Hindlimb muscle (tissue), 1 donor: Measurements from ENCODE around the gene BRPF3. TPM values are rescaled to one million over a fixed set of nuclear protein-coding genes. Genes with fewer than 3 reads are reported as not detected.

Experiments used
- DNase-seq: peaks from one replicate; pipeline ENCODE4 v3.0.0-alpha.2; 2013
- polyA plus RNA-seq: library from polyadenylated mRNA; unstranded; fragments of 120-200 nt; gene quantifications from one replicate; pipeline ENCODE4 v1.2.1, GENCODE V29; 2013; ENCODE audit not compliant: insufficient read length

BRPF3 gene
- polyA plus RNA-seq, 1 donor = 26.9 TPM

DNA sequence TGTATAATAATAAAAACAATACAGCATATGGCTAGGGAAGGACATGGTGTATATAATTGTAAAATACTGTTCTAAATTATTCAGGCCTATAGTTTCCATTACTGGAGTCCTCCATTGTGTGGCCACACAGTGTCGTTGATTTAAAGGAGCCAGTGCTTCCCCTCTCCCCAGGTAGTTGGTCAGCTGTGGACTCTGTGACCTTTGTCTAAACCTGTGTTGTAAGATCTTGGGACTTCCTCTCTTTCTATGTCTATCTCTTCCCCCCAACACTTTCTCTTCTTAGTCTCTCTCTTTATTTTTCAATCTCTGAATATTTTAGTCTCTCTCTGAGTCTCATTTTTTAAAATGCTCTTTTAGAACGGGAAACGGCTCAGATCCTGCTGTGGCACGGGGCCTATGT lies 35.6 kb downstream of the BRPF3 start:
- no peak for DNase-seq

DNA sequence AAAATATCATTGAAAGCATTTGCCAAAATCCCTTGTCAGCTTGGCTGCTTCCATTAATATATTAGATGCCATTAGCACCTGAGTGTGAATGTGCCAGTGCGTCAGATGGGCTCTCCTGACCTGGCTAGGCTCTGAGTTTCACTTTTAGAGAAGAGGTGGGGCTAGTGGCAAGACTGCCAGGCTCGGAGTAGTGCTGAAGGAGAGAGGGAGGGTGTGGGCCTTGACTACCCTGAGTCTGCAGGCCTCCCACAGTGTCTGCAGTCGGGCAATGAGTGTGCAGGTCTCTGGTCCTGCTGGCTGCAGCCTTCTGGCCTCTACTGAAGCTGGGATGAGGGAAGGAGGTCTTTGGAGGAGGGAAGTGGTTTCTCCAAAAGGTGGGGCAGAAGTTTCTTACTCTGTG lies 38.8 kb downstream of the BRPF3 start:
- no peak for DNase-seq

DNA sequence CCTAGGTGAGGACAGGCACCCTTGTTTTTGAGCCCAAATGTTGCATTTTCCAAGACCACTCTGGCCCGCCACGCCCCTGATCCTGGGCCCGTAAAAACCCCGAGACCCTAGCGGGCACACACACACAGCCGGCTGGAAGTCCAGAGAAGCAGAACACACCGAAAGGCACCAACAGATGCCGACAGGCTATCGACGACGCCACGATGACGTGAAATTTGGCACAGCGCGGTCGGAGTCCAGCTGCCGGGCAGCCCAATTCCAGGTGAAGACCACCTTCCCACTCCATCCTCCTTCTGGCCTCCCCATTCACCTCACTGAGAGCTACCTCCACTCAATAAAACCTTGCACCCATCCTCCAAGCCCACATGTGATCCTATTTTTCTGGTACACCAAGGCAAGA lies 39.3 kb downstream of the BRPF3 start:
- no peak for DNase-seq

DNA sequence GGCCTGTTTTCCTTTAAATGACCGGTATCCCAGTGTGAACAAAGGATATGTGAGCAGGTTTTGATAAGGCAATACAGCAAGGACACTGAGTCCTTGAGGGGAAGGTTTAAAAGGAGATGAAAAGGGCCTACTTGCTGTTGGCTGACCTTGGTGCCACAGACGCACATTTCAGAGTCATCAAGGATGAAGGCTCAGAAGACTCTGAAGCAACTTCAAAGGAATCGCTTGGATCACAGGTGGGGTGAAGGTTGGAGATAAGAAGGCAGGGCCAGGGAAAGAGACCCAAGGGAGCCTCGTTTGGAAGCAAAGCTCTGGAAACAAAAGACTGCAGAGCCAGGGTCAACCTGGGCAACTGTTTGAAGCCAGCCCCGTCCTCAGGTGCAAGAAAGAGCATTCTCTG lies 43.2 kb downstream of the BRPF3 start:
- no peak for DNase-seq

DNA sequence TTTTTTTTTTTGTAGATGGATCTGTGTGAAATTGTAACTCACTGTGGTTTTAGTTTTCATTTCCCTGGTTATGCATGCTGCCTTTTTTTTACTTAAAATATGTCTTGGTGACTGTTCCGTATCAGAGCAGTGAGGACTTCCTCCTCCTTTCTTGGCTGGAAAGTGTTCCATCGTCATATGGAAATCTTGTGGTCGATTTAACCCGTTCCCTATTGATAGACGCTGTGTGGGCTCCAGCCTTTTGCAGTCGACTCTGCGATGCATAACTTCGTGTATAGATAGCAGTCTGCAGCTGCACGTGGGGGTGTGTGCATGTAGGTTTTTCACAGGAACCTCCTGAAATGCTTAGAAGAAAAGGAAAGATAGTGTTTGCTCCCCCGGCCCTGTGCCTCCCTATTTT lies 45.2 kb downstream of the BRPF3 start:
- DNase-seq = no peak

DNA sequence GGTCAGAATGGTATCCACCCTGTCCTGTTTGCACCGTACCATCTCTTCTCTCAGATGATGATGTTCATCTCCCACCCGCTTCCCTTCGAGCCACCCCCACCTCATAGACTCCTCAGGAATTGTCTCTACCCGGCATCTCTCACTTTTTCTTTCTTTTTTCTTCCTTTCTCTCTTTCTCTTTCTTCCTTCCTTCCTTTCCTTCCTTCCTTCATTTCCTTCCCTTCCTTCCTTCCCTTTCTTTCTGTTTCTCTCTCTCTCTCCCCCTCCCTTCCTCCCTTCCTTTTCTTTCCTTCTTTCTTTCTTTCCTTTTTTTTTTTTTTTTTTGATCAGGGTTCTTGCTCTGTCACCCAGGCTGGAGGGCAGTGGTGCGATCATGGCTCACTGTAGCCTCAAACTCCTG lies 45.6 kb downstream of the BRPF3 start:
- DNase-seq = no peak

DNA sequence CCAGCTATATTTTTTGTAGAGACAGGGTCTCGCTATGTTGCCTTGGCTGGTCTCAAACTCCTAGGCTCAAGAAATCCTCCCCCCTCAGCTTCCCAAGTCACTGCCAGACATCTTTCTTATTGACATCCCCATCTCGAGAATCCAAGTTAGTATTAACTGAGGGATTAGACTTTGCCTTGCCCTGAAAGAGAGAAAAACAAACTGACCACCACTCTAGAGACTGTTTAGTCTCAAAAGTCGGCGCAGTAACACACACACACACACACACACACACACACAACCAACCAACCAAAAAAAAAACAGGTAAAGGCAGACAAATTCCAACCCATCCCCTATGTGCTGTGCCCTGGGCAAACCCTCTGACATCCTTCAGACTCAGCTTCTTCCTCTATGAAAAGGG lies 46.1 kb downstream of the BRPF3 start:
- DNase-seq = no peak

DNA sequence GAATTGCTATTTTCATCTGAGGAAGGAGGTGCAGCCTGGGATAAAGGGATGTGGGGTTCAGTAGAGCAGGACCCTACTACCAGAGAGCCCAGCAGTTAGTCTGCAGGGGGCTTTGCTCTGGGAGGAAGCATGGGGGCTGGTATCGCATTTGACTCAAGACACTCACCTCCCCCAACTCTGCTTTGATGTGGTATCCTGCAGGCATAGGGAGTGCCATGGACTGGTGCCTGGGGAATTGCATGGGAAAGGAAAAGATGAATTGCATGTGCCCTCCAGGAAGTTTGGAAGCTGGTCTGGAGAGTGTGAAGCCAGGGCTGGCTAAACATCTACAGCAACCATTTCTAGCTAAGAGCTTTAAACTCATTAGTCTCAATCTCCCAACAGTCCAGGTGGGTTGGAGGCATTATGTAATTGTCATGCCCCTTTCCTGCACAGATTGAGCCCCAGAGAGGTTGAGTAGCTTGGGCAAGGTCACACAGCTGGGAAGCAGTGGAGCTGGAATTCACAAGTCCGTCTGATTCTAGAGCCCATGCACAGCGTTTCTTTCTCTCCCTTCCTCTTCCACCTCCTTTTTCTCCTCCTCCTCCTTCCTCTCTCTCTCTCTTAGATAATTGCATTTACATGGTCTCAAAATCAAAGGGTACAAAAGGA lies 47.1 kb downstream of the BRPF3 start:
- DNase-seq = no peak

DNA sequence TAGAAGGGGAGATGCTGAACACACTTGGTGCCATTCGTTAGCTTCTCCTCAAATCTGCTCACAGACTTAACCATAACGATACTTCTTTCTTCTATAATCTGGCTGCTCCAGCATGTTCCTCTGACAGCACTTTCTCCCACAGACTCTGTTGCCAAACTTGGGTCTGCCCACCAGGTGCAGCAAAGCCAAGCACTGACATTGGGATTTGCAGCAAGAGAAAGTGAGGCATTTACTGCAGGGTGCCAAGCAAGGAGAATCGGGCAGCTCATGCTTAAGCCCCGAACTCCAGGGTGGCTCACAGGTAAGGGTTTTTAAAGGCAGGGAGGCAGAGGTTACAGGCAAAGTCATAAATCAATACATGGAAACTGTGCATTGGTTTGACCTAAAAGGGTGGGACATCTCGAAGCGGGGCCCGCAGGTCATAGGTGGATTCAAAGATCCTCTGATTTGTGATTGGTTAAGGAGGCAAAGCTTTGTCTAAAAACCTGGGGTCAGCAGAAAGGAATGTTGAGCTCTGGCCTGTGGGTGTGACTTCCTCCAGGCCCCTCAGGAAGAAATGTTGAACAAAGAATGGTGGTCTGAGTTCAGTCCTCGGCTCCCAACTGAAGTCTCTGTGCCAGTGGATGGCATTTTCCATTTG lies 48.2 kb downstream of the BRPF3 start:
- no peak for DNase-seq

DNA sequence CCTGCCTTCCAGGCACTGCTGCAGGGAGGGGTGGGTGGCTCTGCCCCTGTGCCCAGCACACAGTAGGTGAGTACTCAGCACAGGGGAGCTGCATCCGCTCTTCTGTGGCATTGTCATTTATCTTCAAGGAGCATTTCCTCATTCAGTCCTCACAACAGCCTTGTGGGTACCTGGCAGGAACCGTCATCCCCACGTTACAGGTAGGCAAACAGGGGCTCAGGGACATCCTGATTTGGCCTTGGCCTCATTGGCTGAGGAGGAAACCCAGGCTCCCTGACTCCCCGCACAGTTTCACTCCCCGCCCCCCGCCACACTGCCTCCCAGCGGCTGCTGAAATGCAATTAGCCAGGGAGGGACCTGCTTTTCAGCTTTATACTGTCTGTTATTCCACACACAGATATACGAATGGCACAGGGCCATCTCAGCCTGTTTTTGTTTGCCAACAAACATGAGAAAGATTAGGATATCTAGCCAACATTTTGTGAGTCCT lies 49.1 kb downstream of the BRPF3 start:
- DNase-seq = no peak

DNA sequence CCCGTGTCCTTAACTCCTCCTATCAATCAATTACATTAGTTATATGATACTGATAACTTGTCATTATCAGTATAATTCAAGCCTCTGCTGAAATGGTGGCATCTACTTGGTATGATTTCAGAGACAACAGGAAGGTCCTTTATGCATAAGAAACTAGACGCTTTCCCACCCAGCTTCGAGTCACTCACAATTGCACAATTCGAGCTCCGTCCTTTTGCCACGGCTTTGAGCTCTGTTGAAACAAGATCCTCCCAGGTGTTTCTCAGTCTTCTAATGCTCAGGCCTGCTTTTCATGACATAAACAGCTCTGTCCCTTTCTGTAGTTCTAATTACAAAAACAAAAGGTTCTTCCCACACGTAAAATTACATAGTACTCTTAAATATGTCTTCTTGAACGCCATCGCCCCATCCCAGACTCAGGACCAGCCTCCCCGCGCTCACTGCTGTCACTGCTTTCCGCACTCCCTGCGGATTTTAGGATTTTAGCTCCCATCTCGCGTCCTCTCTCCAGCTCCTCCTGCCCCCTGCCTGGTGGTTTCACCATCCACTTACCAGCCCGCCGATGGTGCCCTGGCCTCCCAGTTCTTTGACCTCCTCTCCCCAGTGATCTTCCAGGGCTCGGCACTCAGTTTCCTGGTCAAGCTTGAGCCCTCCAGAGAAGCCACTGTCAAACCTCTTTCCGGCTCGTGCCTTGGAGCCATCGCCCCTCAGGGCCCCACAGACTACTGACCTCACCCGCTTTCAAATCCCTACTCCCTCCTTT lies 50.1 kb downstream of the BRPF3 start:
- DNase-seq = no peak

DNA sequence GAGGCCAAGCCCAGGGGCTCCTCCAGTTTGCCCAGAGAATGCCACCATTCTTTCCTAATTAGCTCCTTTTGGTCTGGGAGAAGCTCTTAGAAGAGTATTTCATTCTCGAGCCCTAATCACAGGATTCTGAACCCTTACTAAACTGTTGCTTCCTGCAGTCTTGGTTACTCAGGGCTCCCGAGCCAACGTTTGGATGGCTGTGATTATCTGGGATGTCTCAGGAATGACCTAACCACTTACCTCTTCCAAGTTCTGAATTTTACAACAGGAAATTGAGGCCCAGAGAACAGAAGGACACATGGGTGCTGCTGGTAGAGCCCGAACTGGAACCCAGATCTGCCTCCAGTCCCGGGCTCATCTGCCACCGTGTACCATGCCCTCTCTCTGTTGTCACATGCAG lies 51.1 kb downstream of the BRPF3 start:
- no peak for DNase-seq

DNA sequence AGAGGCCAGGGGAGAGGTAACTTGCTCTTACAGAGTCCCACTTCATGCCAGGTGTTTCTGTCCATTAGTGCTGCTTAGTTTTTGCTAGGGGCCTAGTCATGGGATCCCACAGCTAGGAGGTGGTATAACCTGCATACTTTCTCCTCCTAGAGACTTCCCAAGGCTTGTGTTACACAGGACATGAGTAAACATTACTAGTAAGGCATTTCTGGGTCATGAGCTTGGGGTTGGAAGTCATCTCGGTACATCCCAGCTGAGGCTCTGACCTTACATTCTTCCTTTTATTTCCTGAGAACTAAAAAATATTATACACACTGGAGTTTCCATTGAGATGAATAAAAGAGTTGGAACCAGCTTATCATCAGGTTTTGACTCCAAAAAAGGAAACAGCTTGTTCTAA lies 52.4 kb downstream of the BRPF3 start:
- no peak for DNase-seq

DNA sequence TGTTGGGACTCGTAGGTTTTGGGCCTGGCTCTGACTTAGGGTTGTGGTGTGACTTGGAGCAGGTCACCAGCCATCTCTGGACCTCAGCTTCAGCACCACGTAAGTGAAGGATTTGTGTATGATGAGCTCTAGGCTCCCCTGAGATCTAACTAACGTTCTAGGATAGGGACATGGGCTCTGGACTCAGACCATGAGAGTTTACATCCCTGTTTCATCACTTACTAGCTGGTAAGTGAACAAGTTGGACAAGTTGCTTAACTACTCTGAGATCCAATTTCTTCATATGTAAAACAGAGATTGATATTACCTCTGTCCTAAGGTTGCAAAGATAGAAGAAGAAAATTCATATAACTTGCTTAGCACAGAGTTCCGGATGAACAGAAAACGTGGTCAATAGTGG lies 53.0 kb downstream of the BRPF3 start:
- no peak for DNase-seq

DNA sequence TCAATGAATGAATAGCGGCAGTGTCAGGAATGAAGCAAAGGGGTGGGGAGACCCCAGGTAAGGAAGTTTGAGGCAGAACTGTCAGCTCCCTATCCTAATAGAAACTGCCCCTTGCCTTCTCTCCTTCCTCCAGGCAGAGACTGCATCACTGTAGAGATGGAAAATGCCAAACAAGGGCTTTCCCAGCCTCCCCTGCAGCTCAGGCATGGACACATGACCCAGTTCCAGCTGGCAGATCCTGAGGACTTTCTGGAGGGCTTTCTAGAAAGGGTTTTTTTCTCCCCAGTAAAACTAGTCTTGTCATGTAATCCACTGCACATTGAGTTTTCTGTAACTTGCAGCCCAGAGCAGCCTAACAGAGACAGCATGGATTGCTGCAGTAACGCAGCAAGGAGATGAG lies 55.5 kb downstream of the BRPF3 start:
- no peak for DNase-seq

DNA sequence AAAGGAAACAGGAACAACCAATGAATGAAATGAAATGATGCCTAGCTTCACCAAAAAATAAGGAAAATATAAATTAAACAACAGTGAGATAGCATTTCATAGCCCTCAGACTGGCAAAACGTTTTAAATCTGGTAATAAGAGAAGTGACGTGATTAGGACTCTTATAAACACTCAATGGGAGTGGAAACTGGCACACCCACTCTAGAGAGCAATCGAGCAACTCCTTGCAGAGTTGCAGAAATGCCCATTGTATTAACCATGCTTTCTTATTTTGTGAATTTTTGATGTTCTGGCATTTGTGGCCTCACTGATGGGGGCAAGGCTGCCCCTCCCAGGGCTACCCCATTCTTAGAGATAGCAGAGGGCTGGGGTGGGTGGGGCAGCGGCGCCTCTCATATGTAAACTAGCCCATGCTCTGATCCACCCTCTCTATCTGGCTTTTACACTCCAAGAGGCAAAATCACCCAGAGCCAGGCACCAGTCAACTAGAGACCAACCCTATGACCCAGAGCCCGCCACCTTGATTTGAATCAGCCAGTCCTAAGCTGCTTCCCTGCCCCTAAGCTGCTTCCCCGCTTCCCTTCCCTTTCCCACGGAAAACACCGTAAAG lies 67.0 kb downstream of the BRPF3 start:
- no peak for DNase-seq

DNA sequence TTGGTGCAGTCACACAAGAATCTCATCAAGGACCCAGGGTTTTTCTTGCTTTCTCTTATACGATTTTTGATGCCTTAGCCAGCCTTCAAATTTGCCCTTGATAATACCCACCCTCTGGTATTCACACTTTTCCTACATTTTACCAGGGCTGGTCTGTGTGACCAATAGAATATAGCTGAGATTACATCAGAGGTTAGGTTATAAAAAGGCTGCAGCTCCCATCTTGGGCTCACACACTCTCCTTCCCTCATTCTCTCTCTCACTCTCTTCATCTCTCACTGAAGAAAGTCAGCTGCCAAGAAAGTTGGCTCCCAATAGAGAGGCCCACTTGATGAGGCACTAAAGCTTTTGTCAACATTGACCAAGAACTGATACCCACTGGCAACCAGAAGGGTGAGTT lies 69.2 kb downstream of the BRPF3 start:
- DNase-seq = no peak

DNA sequence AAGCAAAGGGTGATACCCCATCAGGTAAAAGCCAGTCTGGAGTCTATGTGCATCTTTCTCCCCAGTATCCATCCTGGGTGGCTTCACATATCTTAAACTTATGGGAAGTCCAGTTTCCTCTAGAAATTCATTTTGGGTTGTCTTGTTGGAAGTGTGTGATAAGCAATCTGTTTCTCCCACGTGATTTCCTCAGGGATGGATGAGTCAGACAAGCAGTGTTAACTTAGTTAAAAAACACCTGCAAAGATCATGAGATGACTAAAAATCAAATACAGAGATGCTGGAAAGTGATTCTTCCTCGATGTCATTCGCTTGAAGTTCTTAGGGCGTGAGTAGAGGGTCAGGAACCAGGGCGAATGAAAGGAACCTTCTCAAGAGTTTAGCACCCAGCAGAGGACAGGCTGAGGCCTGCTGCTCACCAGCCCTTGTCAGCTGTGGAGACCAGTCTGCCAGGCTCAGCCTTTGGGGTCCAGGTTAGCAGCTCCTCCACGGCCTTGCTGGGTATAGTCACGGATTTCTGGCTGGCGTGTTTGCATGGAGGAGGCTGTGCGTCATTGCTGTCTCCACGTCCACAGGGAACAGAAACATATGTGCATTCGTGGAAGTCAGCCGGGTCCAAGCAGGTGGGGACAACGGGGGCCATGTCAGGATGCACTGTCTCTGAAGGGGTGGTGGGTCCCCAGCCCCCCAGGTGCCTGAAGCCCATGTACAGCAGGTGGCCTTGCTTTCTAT lies 70.5 kb downstream of the BRPF3 start:
- DNase-seq = no peak

DNA sequence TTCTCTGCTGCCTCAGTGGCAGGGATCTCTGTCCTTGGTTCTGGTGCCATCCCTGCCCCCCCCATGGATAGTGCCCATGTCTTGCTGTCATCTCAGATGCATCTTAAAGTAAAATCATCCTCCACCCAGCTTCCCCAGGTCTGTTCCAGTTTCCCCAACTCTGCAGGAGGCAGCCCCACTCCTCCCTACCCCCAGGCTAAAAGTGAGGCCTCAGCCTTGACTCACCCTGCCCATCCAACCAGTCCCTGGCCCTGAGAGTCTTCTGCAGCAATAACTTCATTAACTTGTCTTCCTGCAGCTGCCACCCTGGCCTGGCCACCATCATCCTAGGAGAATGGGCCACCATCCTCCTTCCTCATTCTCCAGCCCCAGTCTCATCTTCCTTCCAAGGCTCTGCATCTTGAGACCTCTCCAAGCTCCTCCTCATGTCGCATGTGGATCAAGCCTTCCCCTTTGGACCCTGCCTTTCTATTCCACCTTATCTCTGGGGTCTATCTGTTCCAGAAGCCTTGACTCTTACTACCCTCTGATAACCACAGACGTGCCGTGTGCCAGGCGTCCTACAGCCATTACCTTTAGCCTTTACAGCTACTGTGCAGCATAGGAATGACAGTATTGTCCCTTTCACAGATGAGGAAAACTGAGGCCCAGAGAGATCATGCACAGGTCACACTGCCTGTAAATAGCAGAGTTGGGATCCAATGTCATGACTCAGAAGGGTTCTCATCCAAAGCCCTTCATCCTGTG lies 71.4 kb downstream of the BRPF3 start:
- no peak for DNase-seq

DNA sequence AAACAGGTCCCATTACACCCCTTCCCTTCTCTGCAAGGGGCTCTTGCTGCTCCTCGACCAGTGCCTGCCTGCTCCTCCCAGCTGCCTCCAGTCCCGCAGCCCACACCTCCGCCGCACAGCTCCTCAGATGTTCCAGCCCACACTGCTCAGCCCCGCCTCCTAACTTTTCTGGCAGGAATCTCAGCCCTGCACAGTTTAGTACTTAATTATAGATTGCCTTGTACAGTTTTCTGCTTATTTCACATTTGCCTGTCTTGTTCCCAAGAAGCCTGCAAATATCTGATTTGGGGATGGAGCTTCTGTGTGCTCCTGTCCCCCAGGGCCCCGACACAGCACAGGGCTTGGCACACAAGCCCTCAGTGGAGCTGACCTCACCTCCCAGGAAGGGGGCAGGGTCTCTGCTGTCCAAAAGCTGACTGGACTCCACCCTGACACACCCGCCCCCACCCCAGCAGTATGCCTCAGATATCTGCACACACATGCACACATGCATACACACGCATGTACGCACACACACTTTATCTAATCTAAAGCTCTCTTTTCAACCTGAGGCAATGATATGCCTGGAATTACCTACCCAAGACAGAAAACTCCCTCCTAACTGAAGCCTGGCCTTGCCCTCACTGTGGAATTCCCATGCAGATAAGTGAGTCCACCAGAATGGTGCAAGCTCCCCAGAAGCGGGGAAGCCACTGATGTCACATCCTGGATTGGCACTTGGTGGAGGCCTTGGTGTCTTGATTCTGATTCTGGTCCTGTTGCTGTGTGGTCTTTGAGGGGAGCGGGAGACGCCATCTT lies 72.1 kb downstream of the BRPF3 start:
- DNase-seq = no peak
